GM18907 (cell line): Measurements from ENCODE around the gene ZNF689.
"Not testable (repeated sequence)": the region's sequence is repeated elsewhere in the genome, so short reads cannot be mapped to it uniquely, and the experiment has no call there.

Experiments
- ATAC-seq: cut with Tn5 transposase; IDR thresholded peaks from one replicate; pipeline ENCODE4 v1.9.1; 2021; ENCODE audit warnings: mild to moderate bottlenecking, moderate library complexity; ENCODE audit not compliant: unreplicated experiment

Gene ZNF689

GRCh38 chr16:30601966-30602365 lies 8.2 kb downstream of the ZNF689 start:
- ATAC-seq = no peak

GRCh38 chr16:30600929-30601328 lies 9.3 kb downstream of the ZNF689 start:
- ATAC-seq = no peak

DNA sequence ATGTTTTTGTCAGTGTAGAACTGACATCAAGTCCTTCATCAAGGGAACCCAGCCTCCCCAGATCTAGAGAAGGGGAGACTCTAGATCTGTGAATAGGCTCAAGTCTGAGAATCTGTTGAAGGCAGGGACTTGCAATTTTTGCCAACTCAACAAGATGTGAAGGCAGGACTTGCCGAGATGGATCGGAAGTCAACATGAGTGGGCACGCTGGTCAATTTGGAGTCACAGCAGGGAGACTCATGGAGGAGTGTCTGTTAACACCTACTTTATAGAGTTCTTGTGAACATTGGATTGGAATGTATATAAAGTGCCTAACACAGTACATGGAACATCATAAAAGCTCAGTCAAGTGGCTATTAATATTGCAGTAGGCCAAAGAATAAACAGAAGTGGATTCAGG lies 10.0 kb downstream of the ZNF689 start:
- no peak for ATAC-seq

- ATAC-seq = no peak
These were observed 17.3 kb downstream of the ZNF689 start for GRCh38 chr16:30592871-30593270.

GRCh38 chr16:30590869-30591268 lies 19.3 kb downstream of the ZNF689 start:
- not testable (repeated sequence) for ATAC-seq

GRCh38 chr16:30589582-30589981 lies 20.6 kb downstream of the ZNF689 start:
- ATAC-seq = not testable (repeated sequence)

DNA sequence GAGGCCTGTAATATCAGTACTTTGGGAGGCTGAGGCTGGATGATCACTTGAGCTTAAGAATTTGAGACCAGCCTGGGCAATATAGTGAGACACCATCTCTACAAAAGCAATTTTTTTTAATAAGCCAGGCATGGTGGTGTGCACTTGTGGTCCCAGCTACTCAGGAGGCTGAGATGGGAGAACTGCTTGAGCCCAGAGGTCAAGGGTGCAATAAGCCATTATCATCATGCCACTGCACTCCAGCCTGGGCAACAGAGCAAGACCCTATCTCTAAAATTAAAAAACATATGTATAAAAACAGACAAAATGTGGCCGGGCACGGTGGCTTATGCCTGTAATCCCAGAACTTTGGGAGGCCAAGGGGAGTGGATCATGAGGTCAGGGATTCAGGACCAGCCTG lies 21.5 kb downstream of the ZNF689 start:
- no peak for ATAC-seq

DNA sequence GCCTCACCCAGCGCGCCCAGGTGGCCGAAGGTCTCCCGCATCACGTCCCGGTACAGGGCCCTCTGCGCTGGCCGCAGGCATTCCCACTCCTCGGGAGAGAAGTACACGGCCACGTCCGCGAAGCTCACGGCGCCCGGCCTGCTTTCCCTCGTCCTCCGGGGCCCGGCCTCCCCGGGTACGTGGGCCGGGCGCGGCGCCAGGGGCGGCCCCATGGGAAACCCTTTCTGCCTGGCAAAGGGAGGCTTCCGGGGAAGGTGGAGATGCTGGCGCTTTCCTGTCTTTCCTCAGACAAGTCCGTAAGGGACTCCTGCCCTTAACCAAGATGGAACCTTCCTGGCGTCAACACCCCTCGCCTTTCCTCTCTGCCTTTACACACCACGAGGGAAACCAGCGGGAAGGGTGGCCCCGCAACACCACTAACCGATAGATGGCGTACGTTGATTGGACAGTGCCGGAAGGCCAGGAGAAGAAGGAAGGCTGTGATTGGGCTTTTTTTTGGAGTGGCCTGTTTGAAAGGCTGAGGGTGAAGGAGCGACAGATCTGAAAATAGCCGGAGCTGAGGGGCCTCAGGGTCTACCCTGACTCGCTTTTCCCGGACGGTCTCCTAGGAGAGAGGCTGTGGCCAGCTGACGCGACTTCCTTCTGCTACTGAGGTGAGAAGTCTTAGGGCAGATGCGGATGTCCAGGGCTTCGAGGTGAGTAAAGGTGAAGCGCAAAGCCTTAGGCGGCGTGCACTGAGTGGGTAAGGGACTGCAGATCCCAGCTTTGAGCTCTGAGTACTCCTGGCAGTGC lies 24.6 kb downstream of the ZNF689 start, which contains the start of gene ZNF785:
Gene ZNF785 (minus strand): TSS at position 298 of the 792 bp plus-strand sequence. CDS start 86 bp downstream, at position 212.
- ATAC-seq = peak; percentile 83

DNA sequence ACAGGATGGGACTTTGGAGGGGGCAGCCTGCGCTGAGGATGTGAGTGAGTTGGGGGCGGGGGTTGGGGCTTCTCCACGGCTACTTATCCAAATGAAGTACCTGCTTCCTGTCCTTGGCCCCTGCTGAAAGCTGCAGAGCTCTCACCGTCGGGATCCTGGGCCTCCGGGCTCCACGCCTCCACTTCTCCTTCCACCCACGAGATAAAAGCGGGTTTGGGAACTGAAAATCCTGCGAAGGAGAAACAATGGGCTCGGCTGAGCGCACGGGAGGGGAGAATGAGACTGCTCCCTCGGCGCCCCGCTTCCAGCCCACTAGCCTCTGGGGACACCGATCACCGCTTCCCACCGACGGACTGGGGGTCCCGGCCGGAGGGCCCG lies 25.2 kb downstream of the ZNF689 start:
- ATAC-seq = peak; percentile 28

- ATAC-seq = no peak
These were observed 27.4 kb downstream of the ZNF689 start for GRCh38 chr16:30582611-30583340.

GRCh38 chr16:30581457-30581856 lies 28.7 kb downstream of the ZNF689 start:
- ATAC-seq = no peak

- ATAC-seq = no peak
These were observed 35.5 kb downstream of the ZNF689 start for GRCh38 chr16:30574678-30575077.

DNA sequence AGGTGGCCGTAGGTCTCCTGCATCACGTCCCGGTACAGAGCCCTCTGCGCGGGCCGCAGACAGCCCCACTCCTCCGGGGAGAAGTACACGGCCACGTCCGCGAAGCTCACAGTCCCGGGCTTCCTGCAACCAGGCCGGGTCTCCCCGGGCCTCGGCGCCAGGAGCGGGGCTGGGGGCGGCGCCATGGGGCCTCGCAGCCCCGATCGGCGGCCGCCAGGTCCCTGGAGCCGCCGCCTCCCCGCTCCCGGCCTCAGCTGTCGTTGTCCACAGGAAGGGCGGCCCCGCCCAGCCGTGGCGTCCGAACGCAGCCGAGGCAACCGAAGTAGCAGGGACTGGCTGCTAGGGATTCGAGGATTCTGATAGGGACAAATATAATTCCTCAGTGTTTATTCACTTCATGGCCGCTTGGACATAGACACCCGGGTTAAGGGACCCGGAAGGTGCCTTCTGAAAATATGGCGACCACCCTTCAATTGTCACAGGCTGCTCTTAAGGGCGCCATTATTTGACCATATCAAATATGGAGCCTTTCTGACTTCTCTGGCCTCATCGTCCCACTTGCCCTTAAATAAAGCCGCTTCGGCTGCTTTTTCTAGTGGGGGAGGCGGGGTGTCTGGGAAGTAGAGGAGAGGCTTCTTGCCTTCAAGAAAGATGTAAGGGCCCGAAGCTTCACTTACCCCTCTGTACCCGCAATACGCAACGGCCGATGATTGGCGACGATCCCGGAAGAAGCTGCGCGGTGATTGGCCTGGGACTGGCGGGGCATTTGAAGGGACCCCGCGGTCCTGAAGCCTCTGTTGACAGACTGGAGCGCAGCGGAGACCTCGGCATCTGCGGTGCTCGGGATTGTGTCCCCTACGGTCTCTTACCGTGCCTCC lies 38.5 kb downstream of the ZNF689 start, which contains the start of gene ZNF688:
Gene ZNF688 (minus strand): TSS at position 270 of the 878 bp plus-strand sequence. CDS start 85 bp downstream, at position 185.
- peak; percentile 76 for ATAC-seq

GRCh38 chr16:30570636-30571444 lies 39.3 kb downstream of the ZNF689 start:
- no peak for ATAC-seq

GRCh38 chr16:30569746-30570635 lies 40.2 kb downstream of the ZNF689 start:
- ATAC-seq = no peak

GRCh38 chr16:30569281-30569680 lies 40.9 kb downstream of the ZNF689 start:
- no peak for ATAC-seq

DNA sequence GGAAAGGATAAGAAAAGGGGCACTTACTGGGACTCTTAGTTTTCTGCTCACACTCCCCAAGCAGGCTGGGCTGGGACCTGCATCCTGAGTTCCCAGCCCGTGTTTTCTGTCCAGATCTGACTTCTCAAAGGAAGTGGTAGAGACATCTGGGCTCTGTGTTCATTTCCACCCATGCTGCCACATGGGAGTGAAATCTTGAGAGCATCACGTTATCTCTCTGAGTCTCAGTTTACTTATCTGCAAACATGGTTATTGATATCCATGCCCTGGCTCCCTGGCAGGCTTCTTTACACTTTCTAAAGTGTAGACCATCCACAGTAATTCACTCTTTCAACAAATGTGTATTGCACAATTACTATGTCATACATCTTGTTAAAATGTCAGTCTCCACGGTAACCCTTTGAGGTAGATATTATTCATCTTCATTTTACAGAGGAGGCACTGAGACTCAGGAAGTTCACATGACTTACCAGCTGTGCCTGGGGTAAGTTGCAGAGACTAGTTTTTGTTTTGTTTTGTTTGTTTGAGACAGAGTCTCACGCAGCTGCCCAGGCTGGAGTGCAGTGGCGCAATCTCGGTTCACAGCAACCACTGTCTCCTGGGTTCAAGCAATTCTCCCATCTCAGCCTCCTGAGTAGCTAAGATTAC lies 42.1 kb downstream of the ZNF689 start:
- peak; percentile 38 for ATAC-seq

DNA sequence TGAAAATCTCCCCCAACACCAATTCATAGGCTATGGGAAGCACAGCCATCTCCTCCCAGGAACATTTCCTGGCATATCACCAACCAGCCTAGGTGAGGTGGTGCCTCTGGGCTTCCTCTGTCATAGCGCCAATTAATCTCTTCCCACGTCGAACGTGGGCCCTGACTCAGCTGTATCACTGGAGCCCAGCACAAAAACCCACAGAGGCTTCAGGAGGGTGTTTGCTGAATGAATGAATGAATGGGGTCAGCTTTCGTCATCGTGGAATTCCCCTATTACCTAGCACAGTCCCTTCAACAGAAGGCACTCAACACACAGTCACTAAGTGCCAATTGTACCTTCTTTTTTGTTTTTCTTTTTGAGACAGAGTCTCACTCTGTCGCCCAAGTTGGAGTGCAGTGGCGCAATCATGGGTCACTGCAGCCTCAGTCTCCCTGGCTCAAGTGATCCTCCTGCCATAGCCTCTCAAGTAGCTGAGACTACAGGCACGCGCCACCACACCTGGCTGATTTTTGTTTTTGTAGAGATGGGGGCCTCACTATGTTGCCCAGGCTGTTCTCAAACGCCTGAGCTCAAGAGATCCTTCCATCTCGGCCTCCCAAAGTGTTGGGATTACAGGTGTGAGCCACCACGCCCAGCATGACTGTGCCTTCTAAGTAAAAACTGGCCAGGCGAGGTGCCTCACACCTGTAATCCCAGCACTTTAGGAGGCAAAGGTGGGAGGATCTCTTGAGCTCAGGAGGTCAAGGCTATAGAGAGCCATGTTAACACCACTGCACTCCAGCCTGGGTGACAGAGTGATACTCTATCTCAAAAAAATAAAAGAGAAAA lies 42.8 kb downstream of the ZNF689 start:
- ATAC-seq = no peak
